GOT3 (cell line): ENCODE data around the gene CTSA.
A peak's percentile ranks its signal among the peaks of the same experiment; 100 is the strongest.

ENCODE experiments used
- DNase-seq: peaks from one replicate; lab custom pipeline; 2025; ENCODE audit warnings: mixed read lengths; lab: John Stamatoyannopoulos, UW

CTSA gene

GRCh38 chr20:45938727-45939438, 47.7 kb downstream of the CTSA start:
- DNase-seq: no peak

GRCh38 chr20:45940053-45940452, 48.9 kb downstream of the CTSA start:
- DNase-seq: no peak

GRCh38 chr20:45940469-45940868, 49.3 kb downstream of the CTSA start:
- no peak for DNase-seq

GRCh38 chr20:45943613-45944012, 52.5 kb downstream of the CTSA start:
- no peak for DNase-seq

- DNase-seq: no peak
These were observed 53.2 kb downstream of the CTSA start for GRCh38 chr20:45944151-45944964.

GRCh38 chr20:45944965-45945677, 54.0 kb downstream of the CTSA start:
- DNase-seq: no peak

GRCh38 chr20:45945678-45946148, 54.6 kb downstream of the CTSA start:
- DNase-seq: no peak

GRCh38 chr20:45946149-45946970, 55.2 kb downstream of the CTSA start:
- DNase-seq: peak; percentile 18

GRCh38 chr20:45947110-45947866, 56.2 kb downstream of the CTSA start:
- no peak for DNase-seq

GRCh38 chr20:45948261-45948733, 57.2 kb downstream of the CTSA start:
- no peak for DNase-seq
